Measurements from ENCODE around the gene MCM8.

MCM8 gene

GRCh38 chr20:5950271-5951031 is at the start of gene MCM8, which contains the start of gene TRMT6:
MCM8 (plus strand) TSS chr20:5950652; CDS start chr20:5952016, 1,364 bp downstream.
TRMT6 (minus strand) TSS chr20:5950533; CDS start chr20:5950405, 128 bp downstream.
- DNase-seq = peak; percentile 78

GRCh38 chr20:5900908-5901307 is 49.5 kb upstream of the MCM8 start:
- no peak for DNase-seq

GRCh38 chr20:5908981-5909380 is 41.5 kb upstream of the MCM8 start:
- DNase-seq = no peak

GRCh38 chr20:5910186-5910585 is 40.3 kb upstream of the MCM8 start:
- DNase-seq = no peak

- no peak for DNase-seq
Observed at GRCh38 chr20:5913166-5913565, 37.3 kb upstream of the MCM8 start.

- no peak for DNase-seq
Observed at GRCh38 chr20:5914859-5915258, 35.6 kb upstream of the MCM8 start.

- DNase-seq = no peak
Observed at GRCh38 chr20:5918856-5919625, 31.4 kb upstream of the MCM8 start.

GRCh38 chr20:5919626-5920544 is 30.6 kb upstream of the MCM8 start:
- DNase-seq = no peak

GRCh38 chr20:5920581-5920980 is 29.9 kb upstream of the MCM8 start:
- no peak for DNase-seq

GRCh38 chr20:5923493-5923892 is 27.0 kb upstream of the MCM8 start:
- no peak for DNase-seq

GRCh38 chr20:5925551-5925950 is 24.9 kb upstream of the MCM8 start:
- DNase-seq = no peak

GRCh38 chr20:5927749-5928462 is 22.5 kb upstream of the MCM8 start:
- no peak for DNase-seq

GRCh38 chr20:5928836-5929715 is 21.4 kb upstream of the MCM8 start:
- DNase-seq = no peak

GRCh38 chr20:5931411-5931810 is 19.0 kb upstream of the MCM8 start:
- no peak for DNase-seq

GRCh38 chr20:5932796-5933195 is 17.7 kb upstream of the MCM8 start:
- DNase-seq = no peak

- no peak for DNase-seq
Observed at GRCh38 chr20:5933802-5934436, 16.5 kb upstream of the MCM8 start.

GRCh38 chr20:5935384-5935783 is 15.1 kb upstream of the MCM8 start:
- no peak for DNase-seq

GRCh38 chr20:5936238-5936637 is 14.2 kb upstream of the MCM8 start:
- DNase-seq = no peak

GRCh38 chr20:5938456-5939029 is 11.9 kb upstream of the MCM8 start:
- no peak for DNase-seq

- peak; percentile 26 for DNase-seq
Observed at GRCh38 chr20:5945963-5946362, 4.5 kb upstream of the MCM8 start.
